Neuronal stem cell (in vitro differentiated cells): ENCODE data around the gene CHPF2.

Experiments
- DNase-seq: peaks from one replicate; pipeline ENCODE4 v3.0.0-alpha.2; 2013; ENCODE audit warnings: low spot score
- H2AFZ ChIP-seq: one replicate; pipeline ENCODE4 v1.6.1; 2013; ENCODE audit warnings: mild to moderate bottlenecking, low read length, inconsistent platforms
- H2AK5ac ChIP-seq: 2 replicates; pipeline ENCODE4 v1.6.1; 2013; ENCODE audit warnings: low read depth, mild to moderate bottlenecking, inconsistent platforms, low read length, moderate library complexity, mixed read lengths
- H2BK120ac ChIP-seq: 2 replicates; pipeline ENCODE4 v1.6.1; 2013; ENCODE audit warnings: low read depth, mild to moderate bottlenecking, inconsistent platforms, low read length, moderate library complexity, mixed read lengths
- H2BK12ac ChIP-seq: one replicate; pipeline ENCODE4 v1.6.1; 2013; ENCODE audit warnings: low read length, inconsistent platforms
- H2BK15ac ChIP-seq: 2 replicates; pipeline ENCODE4 v1.6.1; 2013; ENCODE audit warnings: mild to moderate bottlenecking, low read length, inconsistent platforms, mixed read lengths
- H2BK5ac ChIP-seq: one replicate; pipeline ENCODE4 v1.6.1; 2013; ENCODE audit warnings: inconsistent platforms, mild to moderate bottlenecking, low read length, moderate library complexity
- H3K14ac ChIP-seq: one replicate; pipeline ENCODE4 v1.6.1; 2013; ENCODE audit warnings: low read length, inconsistent platforms
- H3K18ac ChIP-seq: 2 replicates; pipeline ENCODE4 v1.6.1; 2013; ENCODE audit warnings: low read length, inconsistent platforms
- H3K23ac ChIP-seq: 2 replicates; pipeline ENCODE4 v1.6.1; 2013; ENCODE audit warnings: low read depth, mild to moderate bottlenecking, mixed read lengths, low read length, inconsistent platforms; ENCODE audit not compliant: poor library complexity
- H3K27ac ChIP-seq: replicated peaks from 3 replicates; pipeline ENCODE4 v1.5.1; 2013; ENCODE audit warnings: low read length, inconsistent platforms
- H3K27me3 ChIP-seq, 3 experiments: 2 replicates each; pipeline ENCODE4 v1.6.1; 2013; ENCODE audit warnings: low read length in 3 of 3, mild to moderate bottlenecking in 2 of 3, inconsistent platforms in 1 of 3, low read depth in 1 of 3, mixed read lengths in 1 of 3, moderate library complexity in 1 of 3; ENCODE audit not compliant: control insufficient read depth in 3 of 3, insufficient read depth in 3 of 3
- H3K36me3 ChIP-seq, 2 donors: replicated peaks in 1 of 2; 2 replicates each; pipeline ENCODE4 v1.6.1; 2013; ENCODE audit warnings: low read length in 2 of 2; ENCODE audit not compliant: control insufficient read depth in 2 of 2, insufficient read depth in 2 of 2
- H3K4ac ChIP-seq: 2 replicates; pipeline ENCODE4 v1.6.1; 2013; ENCODE audit warnings: inconsistent platforms, mild to moderate bottlenecking, low read length, moderate library complexity
- H3K4me1 ChIP-seq, 2 donors: 1 replicate in 1 of 2; 2 replicates in 1 of 2; pipeline ENCODE4 v1.6.1; 2013; ENCODE audit warnings: low read length in 2 of 2, low read depth in 1 of 2; ENCODE audit not compliant: control insufficient read depth in 2 of 2, insufficient read depth in 1 of 2
- H3K4me2 ChIP-seq: one replicate; pipeline ENCODE4 v1.6.1; 2013; ENCODE audit warnings: mild to moderate bottlenecking, low read length, inconsistent platforms; ENCODE audit not compliant: insufficient read depth, poor library complexity, severe bottlenecking
- H3K4me3 ChIP-seq, 2 donors: 2 replicates each; pipeline ENCODE4 v1.5.1; 2013; ENCODE audit warnings: low read length in 2 of 2, mild to moderate bottlenecking in 2 of 2, inconsistent platforms in 1 of 2, moderate library complexity in 1 of 2
- H3K79me1 ChIP-seq: one replicate; pipeline ENCODE4 v1.6.1; 2013; ENCODE audit warnings: low read depth, mild to moderate bottlenecking, inconsistent platforms, low read length, moderate library complexity
- H3K9ac ChIP-seq: one replicate; pipeline ENCODE4 v1.6.1; 2013; ENCODE audit warnings: mild to moderate bottlenecking, low read depth, low read length, inconsistent platforms; ENCODE audit not compliant: poor library complexity
- H3K9me3 ChIP-seq, 2 donors: replicated peaks in 1 of 2; 2 replicates each; pipeline versions ENCODE3 to v1.6.1; 2013; ENCODE audit warnings: low read length in 2 of 2, mild to moderate bottlenecking in 2 of 2, inconsistent platforms in 1 of 2, low read depth in 1 of 2, mixed read lengths in 1 of 2, moderate library complexity in 1 of 2; ENCODE audit not compliant: control insufficient read depth in 2 of 2, insufficient read depth in 1 of 2
- H4K8ac ChIP-seq: one replicate; pipeline ENCODE4 v1.6.1; 2013; ENCODE audit warnings: low read depth, mild to moderate bottlenecking, inconsistent platforms, low read length, moderate library complexity
- H4K91ac ChIP-seq: one replicate; pipeline ENCODE4 v1.6.1; 2013; ENCODE audit warnings: low read length, low read depth, mild to moderate bottlenecking, inconsistent platforms; ENCODE audit not compliant: poor library complexity
- WGBS, 2 donors: extraction: QIAGEN DNeasy Blood & Tissue Kit; methylation state at CpG; one replicate each; pipeline ENCODE4 v1.1.7; 2013; ENCODE audit warnings: missing lambda C conversion rate in 2 of 2, mixed read lengths in 1 of 2; ENCODE audit not compliant: insufficient read length in 2 of 2, insufficient replicate concordance in 1 of 2; ENCODE audit errors: extremely low coverage in 2 of 2; 5-methylcytosine and 5-hydroxymethylcytosine counted together

CHPF2 gene

GRCh38 chr7:151275813-151276577 is 43.7 kb downstream of the CHPF2 start:
- Histone ChIP-seq H3K79me1 (peaks cover 2% of the 10 kb centered on the region), H2AFZ (peak overlapping the region; percentile 82), H2BK15ac (peak overlapping the region; percentile 78), H3K27me3 (peaks cover 0 to 45% (median 17%) of the 10 kb centered on the region in 3 experiments), H3K4me2 (peak overlapping the region; percentile 55), H3K9me3 (no peaks in the 10 kb centered on the region), H3K14ac (peak overlapping the region; percentile 25), H3K36me3 (no peaks in the 10 kb centered on the region), H3K18ac (peak overlapping the region; percentile 33), H3K4me1 (peaks cover 5 to 10% of the 10 kb centered on the region in 2 donors), H3K4me3 (peak overlapping the region; percentile 47 to 56), H2AK5ac (peak overlapping the region; percentile 51), H2BK12ac (peak overlapping the region; percentile 97), H3K27ac (no peak overlapping the region), H2BK5ac (no peak overlapping the region), H4K8ac (no peak overlapping the region), H3K4ac (no peak overlapping the region), H3K23ac (peak overlapping the region; percentile 92), H3K9ac (no peak overlapping the region), H4K91ac (no peak overlapping the region), H2BK120ac (peak overlapping the region; percentile 22)
- DNase-seq: no peak
- no CpG with 5 or more reads among the region's 10 CpGs for WGBS, 2 donors

- Histone ChIP-seq H3K9me3 (no peaks in the 10 kb centered on the region), H3K36me3 (no peaks in the 10 kb centered on the region), H3K4ac (peak overlapping the region; percentile 2), H3K18ac (peak overlapping the region; percentile 90), H4K8ac (peak overlapping the region; percentile 99), H3K4me3 (peak overlapping the region; percentile 47 to 83), H3K14ac (peak overlapping the region; percentile 99), H3K9ac (peak overlapping the region; percentile 83), H3K23ac (peak overlapping the region; percentile 92), H3K27me3 (peaks cover 0 to 50% (median 17%) of the 10 kb centered on the region in 3 experiments), H3K79me1 (peaks cover 2% of the 10 kb centered on the region), H3K4me1 (peaks cover 5 to 10% of the 10 kb centered on the region in 2 donors), H3K4me2 (peak overlapping the region; percentile 55), H4K91ac (no peak overlapping the region), H2BK15ac (peak overlapping the region; percentile 95), H3K27ac (no peak overlapping the region), H2BK12ac (no peak overlapping the region), H2BK120ac (peak overlapping the region; percentile 93), H2AFZ (peak overlapping the region; percentile 82), H2BK5ac (peak overlapping the region; percentile 16), H2AK5ac (peak overlapping the region; percentile 95)
- peak; percentile 51 for DNase-seq
- no CpG with 5 or more reads among the region's 63 CpGs for WGBS, 2 donors
These were observed 44.6 kb downstream of the CHPF2 start for GRCh38 chr7:151276666-151277590.

GRCh38 chr7:151277631-151278030 is 45.3 kb downstream of the CHPF2 start:
- no CpG with 5 or more reads among the region's 8 CpGs for WGBS, 2 donors

More at GRCh38 chr7:151277631-151278030, 45.3 kb downstream of the CHPF2 start:
- Histone ChIP-seq H3K4me3 (no peak overlapping the region), H3K23ac (peak overlapping the region; percentile 22), H4K91ac (peak overlapping the region; percentile 44), H3K4me2 (no peak overlapping the region), H3K4me1 (peaks cover 5 to 10% of the 10 kb centered on the region in 2 donors), H2AFZ (peak overlapping the region; percentile 82), H4K8ac (no peak overlapping the region), H3K9ac (peak overlapping the region; percentile 0), H2AK5ac (peak overlapping the region; percentile 95), H3K36me3 (no peaks in the 10 kb centered on the region), H3K79me1 (peaks cover 2% of the 10 kb centered on the region), H3K4ac (peak overlapping the region; percentile 2), H2BK120ac (peak overlapping the region; percentile 93), H2BK15ac (peak overlapping the region; percentile 95), H3K27me3 (peaks cover 0 to 53% (median 17%) of the 10 kb centered on the region in 3 experiments), H3K14ac (peak overlapping the region; percentile 99), H3K18ac (peak overlapping the region; percentile 87), H2BK5ac (peak overlapping the region; percentile 16), H3K9me3 (no peaks in the 10 kb centered on the region), H2BK12ac (peak overlapping the region; percentile 24), H3K27ac (no peak overlapping the region)
- DNase-seq: no peak
